Esophagus squamous epithelium (tissue), 5 donors: ENCODE results near the gene CPSF3. TPM values are rescaled to one million over a fixed set of nuclear protein-coding genes. Genes with fewer than 3 reads are reported as not detected.

Experiments
- DNase-seq: peaks from one replicate; lab custom pipeline; 2025; lab: John Stamatoyannopoulos, UW
- H3K27ac ChIP-seq, 4 donors: fragments of 200-600 bp; sonication (generic); one replicate each; pipeline ENCODE4 v1.5.1; 2016 to 2019; ENCODE audit warnings: mild to moderate bottlenecking in 1 of 4
- H3K27me3 ChIP-seq, 4 donors: fragments of 200-600 bp; sonication (generic); 1 replicate in 3 of 4; 2 replicates in 1 of 4; pipeline versions ENCODE4 v1.5.1 to v1.6.0; 2017 to 2021; ENCODE audit warnings: antibody characterized with exemption in 1 of 4
- H3K36me3 ChIP-seq, 3 donors: fragments of 200-600 bp; sonication (generic); one replicate each; pipeline ENCODE4 v1.5.1; 2016 to 2019
- H3K4me1 ChIP-seq, 3 donors: fragments of 200-600 bp; sonication (generic); one replicate each; pipeline ENCODE4 v1.5.1; 2017 to 2019
- H3K4me3 ChIP-seq, 4 donors: fragments of 200-600 bp; sonication (generic); 1 replicate in 3 of 4; 2 replicates in 1 of 4; pipeline ENCODE4 v1.5.1; 2016 to 2019; ENCODE audit warnings: mild to moderate bottlenecking in 2 of 4, moderate library complexity in 1 of 4
- H3K9me3 ChIP-seq, 3 donors: fragments of 200-600 bp; sonication (generic); one replicate each; pipeline ENCODE4 v1.5.1; 2016 to 2019
- CTCF ChIP-seq, 6 experiments: fragments of 450-650 bp in 4 of 6; fragments of 200-600 bp in 2 of 6; sonication (generic) in 2 of 6; IDR thresholded peaks; one replicate each; pipeline ENCODE4 v1.5.1; 2016 to 2019; ENCODE audit warnings: antibody characterized with exemption in 6 of 6, mild to moderate bottlenecking in 4 of 6, moderate library complexity in 4 of 6
- POLR2A ChIP-seq, 4 donors: fragments of 450-650 bp; IDR thresholded peaks; one replicate each; pipeline ENCODE4 v1.6.1; 2017; ENCODE audit warnings: antibody characterized with exemption in 4 of 4, mild to moderate bottlenecking in 4 of 4, moderate library complexity in 3 of 4
- WGBS, 2 donors: methylation state at CpG; one replicate each; pipeline ENCODE4 v1.1.5; 2018; 5-methylcytosine and 5-hydroxymethylcytosine counted together
- intact Hi-C: fragments of 100-400 bp; cut with DNase I; formaldehyde crosslinking; loops from one replicate; pipeline ENCODE4 v1.15.0; 2022
- total RNA-seq, 4 donors: library from RNA; depleted of rRNA; stranded (reverse); fragments of >200 nt; gene quantifications; one replicate each; pipeline ENCODE4 v1.1.0, GENCODE V29; 2016
- donor health status: DM: yes; HTN: yes; CAD: no.

The CPSF3 gene
- total RNA-seq, 4 donors from 2014 or later = 20.4 to 27.9 (median 24.0) TPM

GRCh38 chr2:9517118-9517782 lies 93.8 kb downstream of the CPSF3 start:
- DNase-seq = no peak
- no peak for TF ChIP-seq POLR2A (IDR thresholded peaks at IDR 0.05)
- TF ChIP-seq CTCF (IDR thresholded peaks at IDR 0.05) = no peak
- H3K36me3 ChIP-seq = peaks cover 0 to 100% (median 21%) of the 10 kb centered on the region in 3 donors
- H3K4me1 ChIP-seq = no peaks in the 10 kb centered on the region
- no peak overlapping the region for H3K4me3 ChIP-seq
- 90% methylated on average over 2 of the region's 2 CpGs for WGBS, 2 donors
- no peaks in the 10 kb centered on the region for H3K9me3 ChIP-seq
- intact Hi-C loops = no loop called here
- no peak overlapping the region for H3K27ac ChIP-seq
- H3K27me3 ChIP-seq = no peaks in the 10 kb centered on the region

- Histone ChIP-seq H3K36me3 (peaks cover 0 to 97% (median 21%) of the 10 kb centered on the region in 3 donors), H3K27ac (no peak overlapping the region), H3K4me1 (no peaks in the 10 kb centered on the region), H3K9me3 (no peaks in the 10 kb centered on the region), H3K4me3 (no peak overlapping the region), H3K27me3 (no peaks in the 10 kb centered on the region)
- DNase-seq = no peak
- TF ChIP-seq POLR2A (IDR thresholded peaks at IDR 0.05) (no peak), CTCF (IDR thresholded peaks at IDR 0.05) (no peak)
- WGBS, 2 donors = 84 to 88% methylated on average over 3 of the region's 3 CpGs
- intact Hi-C loops = no loop called here
Observed at GRCh38 chr2:9518163-9518562, 94.7 kb downstream of the CPSF3 start.

- intact Hi-C loops = no loop called here
- Histone ChIP-seq H3K4me3 (no peak overlapping the region), H3K9me3 (no peaks in the 10 kb centered on the region), H3K4me1 (no peaks in the 10 kb centered on the region), H3K27ac (no peak overlapping the region), H3K36me3 (peaks cover 0 to 97% (median 21%) of the 10 kb centered on the region in 3 donors), H3K27me3 (no peaks in the 10 kb centered on the region)
- TF ChIP-seq CTCF (IDR thresholded peaks at IDR 0.05) = no peak
- TF ChIP-seq POLR2A (IDR thresholded peaks at IDR 0.05) = no peak
- 91 to 95% methylated on average over 7 of the region's 7 CpGs for WGBS, 2 donors
- DNase-seq = no peak
Observed at GRCh38 chr2:9518780-9519179, 95.3 kb downstream of the CPSF3 start.

- no peak for DNase-seq
- WGBS, 2 donors = 88 to 92% methylated on average over 2 of the region's 2 CpGs
- intact Hi-C loops = no loop called here
Observed at GRCh38 chr2:9519250-9519649, 95.8 kb downstream of the CPSF3 start.

More at GRCh38 chr2:9519250-9519649, 95.8 kb downstream of the CPSF3 start:
- no peaks in the 10 kb centered on the region for H3K27me3 ChIP-seq
- TF ChIP-seq CTCF (IDR thresholded peaks at IDR 0.05) = no peak
- TF ChIP-seq POLR2A (IDR thresholded peaks at IDR 0.05) = no peak
- H3K36me3 ChIP-seq = peaks cover 0 to 97% (median 21%) of the 10 kb centered on the region in 3 donors
- H3K9me3 ChIP-seq = no peaks in the 10 kb centered on the region
- H3K27ac ChIP-seq = no peak overlapping the region
- H3K4me1 ChIP-seq = no peaks in the 10 kb centered on the region
- no peak overlapping the region for H3K4me3 ChIP-seq

Other genes with a start within 250 kb of the CPSF3 start
- 10 to 100 TPM in 1 of 4 donors, 1 to 10 TPM in 3; 3.3 to 15.3 (median 6.9) TPM for gene ASAP2, start 216.8 kb upstream of the CPSF3 start, total RNA-seq
- 10 to 100 TPM; 14.3 to 39.1 (median 32.6) TPM for gene ITGB1BP1, start 126 bp upstream of the CPSF3 start, total RNA-seq
- gene IAH1, start 50.9 kb downstream of the CPSF3 start, total RNA-seq = 10 to 100 TPM in 3 of 4 donors, 1 to 10 TPM in 1; 6.0 to 47.9 (median 25.2) TPM
- 10 to 100 TPM; 21.5 to 38.9 (median 29.2) TPM for gene ADAM17, start 132.2 kb downstream of the CPSF3 start, total RNA-seq
- gene YWHAQ, start 207.3 kb downstream of the CPSF3 start, total RNA-seq = 100 to 1,000 TPM; 141 to 442 (median 227) TPM